Bronchial epithelial cell (primary cell): Measurements from ENCODE around the gene ZNF365. TPM values are rescaled to one million over a fixed set of nuclear protein-coding genes. Genes with fewer than 3 reads are reported as not detected.
A peak's percentile ranks its signal among the peaks of the same experiment; 100 is the strongest.

Experiments used
- DNase-seq: peaks from one replicate; pipeline ENCODE4 v3.0.0-alpha.2; 2010; ENCODE audit warnings: low read depth
- FAIRE-seq: peaks from 2 replicates; lab custom pipeline; 2011; peaks lifted over from hg19 to GRCh38; lab: Jason Lieb, UNC
- H3K27me3 ChIP-seq: 2 replicates; pipeline ENCODE4 v1.5.1; 2011; ENCODE audit warnings: low read length; ENCODE audit not compliant: control insufficient read depth, insufficient read depth
- H3K36me3 ChIP-seq: 2 replicates; pipeline ENCODE4 v1.5.1; 2011; ENCODE audit warnings: low read length; ENCODE audit not compliant: control insufficient read depth, insufficient read depth
- H3K4me3 ChIP-seq: 2 replicates; pipeline ENCODE4 v1.5.1; 2011; ENCODE audit warnings: mild to moderate bottlenecking, low read depth, low read length, control low read depth
- total RNA-seq: library from RNA; depleted of rRNA; stranded (reverse); fragments of >200 nt; gene quantifications from 2 replicates; pipeline ENCODE4 v1.2.1, GENCODE V29; 2014
- TF ChIP-seq, protein P1 (sequence below): IDR thresholded peaks from 2 replicates; pipeline ENCODE4 v1.5.1; 2011; ENCODE audit warnings: mild to moderate bottlenecking, moderate library complexity, low read length, control low read depth, inconsistent platforms; ENCODE audit not compliant: insufficient read depth, severe bottlenecking

Gene ZNF365
- total RNA-seq, 1 donor from 2014 or later: 1.3 TPM

GRCh38 chr10:62413652-62414051 lies 39.5 kb downstream of the ZNF365 start:
- no peak for DNase-seq
- no peaks in the 10 kb centered on the region for H3K36me3 ChIP-seq
- no peak overlapping the region for H3K4me3 ChIP-seq
- no peak for FAIRE-seq
- no peaks in the 10 kb centered on the region for H3K27me3 ChIP-seq
- TF ChIP-seq, protein P1, sequence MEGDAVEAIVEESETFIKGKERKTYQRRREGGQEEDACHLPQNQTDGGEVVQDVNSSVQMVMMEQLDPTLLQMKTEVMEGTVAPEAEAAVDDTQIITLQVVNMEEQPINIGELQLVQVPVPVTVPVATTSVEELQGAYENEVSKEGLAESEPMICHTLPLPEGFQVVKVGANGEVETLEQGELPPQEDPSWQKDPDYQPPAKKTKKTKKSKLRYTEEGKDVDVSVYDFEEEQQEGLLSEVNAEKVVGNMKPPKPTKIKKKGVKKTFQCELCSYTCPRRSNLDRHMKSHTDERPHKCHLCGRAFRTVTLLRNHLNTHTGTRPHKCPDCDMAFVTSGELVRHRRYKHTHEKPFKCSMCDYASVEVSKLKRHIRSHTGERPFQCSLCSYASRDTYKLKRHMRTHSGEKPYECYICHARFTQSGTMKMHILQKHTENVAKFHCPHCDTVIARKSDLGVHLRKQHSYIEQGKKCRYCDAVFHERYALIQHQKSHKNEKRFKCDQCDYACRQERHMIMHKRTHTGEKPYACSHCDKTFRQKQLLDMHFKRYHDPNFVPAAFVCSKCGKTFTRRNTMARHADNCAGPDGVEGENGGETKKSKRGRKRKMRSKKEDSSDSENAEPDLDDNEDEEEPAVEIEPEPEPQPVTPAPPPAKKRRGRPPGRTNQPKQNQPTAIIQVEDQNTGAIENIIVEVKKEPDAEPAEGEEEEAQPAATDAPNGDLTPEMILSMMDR: no peak

- no peaks in the 10 kb centered on the region for H3K27me3 ChIP-seq
- no peaks in the 10 kb centered on the region for H3K36me3 ChIP-seq
- H3K4me3 ChIP-seq: no peak overlapping the region
- TF ChIP-seq, protein P1: peak; percentile 18
- no peak for FAIRE-seq
- peak; percentile 18 for DNase-seq
Observed at GRCh38 chr10:62414359-62414758, 40.2 kb downstream of the ZNF365 start.

- peak; percentile 74 for DNase-seq
- no peak for FAIRE-seq
- no peaks in the 10 kb centered on the region for H3K27me3 ChIP-seq
- TF ChIP-seq, protein P1: no peak
- no peaks in the 10 kb centered on the region for H3K36me3 ChIP-seq
- H3K4me3 ChIP-seq: no peak overlapping the region
Observed at GRCh38 chr10:62422068-62422590, 48.0 kb downstream of the ZNF365 start.

DNA sequence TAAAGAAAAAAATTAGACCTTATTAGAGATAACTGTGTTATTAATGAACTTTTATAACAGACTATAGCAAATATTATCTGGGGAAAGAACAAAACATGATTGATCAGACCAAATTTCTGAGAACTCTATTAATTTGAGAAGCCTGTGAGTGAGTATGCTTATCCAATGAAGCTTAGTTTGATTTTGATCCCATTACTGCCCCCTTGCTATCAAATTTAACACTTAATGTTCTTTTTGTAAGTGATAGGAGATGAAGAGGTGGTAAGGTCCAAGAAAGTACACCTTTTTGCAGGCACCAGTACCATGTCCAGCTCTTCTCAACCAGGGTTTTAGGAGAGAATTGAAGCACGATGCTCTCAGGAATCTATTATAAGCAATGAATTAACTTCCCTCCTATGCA lies 49.9 kb downstream of the ZNF365 start:
- DNase-seq: peak; percentile 30
- H3K4me3 ChIP-seq: no peak overlapping the region
- no peak for FAIRE-seq
- H3K36me3 ChIP-seq: no peaks in the 10 kb centered on the region
- TF ChIP-seq, protein P1: peak; percentile 11
- H3K27me3 ChIP-seq: no peaks in the 10 kb centered on the region

GRCh38 chr10:62426086-62426485 lies 51.9 kb downstream of the ZNF365 start:
- FAIRE-seq (peak; percentile 58), DNase-seq (peak; percentile 94)
- Histone ChIP-seq H3K36me3 (no peaks in the 10 kb centered on the region), H3K4me3 (no peak overlapping the region), H3K27me3 (no peaks in the 10 kb centered on the region)
- TF ChIP-seq, protein P1: no peak

GRCh38 chr10:62426600-62426999 lies 52.4 kb downstream of the ZNF365 start:
- FAIRE-seq (no peak), DNase-seq (no peak)
- Histone ChIP-seq H3K36me3 (no peaks in the 10 kb centered on the region), H3K4me3 (no peak overlapping the region), H3K27me3 (no peaks in the 10 kb centered on the region)
- TF ChIP-seq, protein P1: no peak
